Measurements from ENCODE around the gene PTPRD.

Gene PTPRD

DNA sequence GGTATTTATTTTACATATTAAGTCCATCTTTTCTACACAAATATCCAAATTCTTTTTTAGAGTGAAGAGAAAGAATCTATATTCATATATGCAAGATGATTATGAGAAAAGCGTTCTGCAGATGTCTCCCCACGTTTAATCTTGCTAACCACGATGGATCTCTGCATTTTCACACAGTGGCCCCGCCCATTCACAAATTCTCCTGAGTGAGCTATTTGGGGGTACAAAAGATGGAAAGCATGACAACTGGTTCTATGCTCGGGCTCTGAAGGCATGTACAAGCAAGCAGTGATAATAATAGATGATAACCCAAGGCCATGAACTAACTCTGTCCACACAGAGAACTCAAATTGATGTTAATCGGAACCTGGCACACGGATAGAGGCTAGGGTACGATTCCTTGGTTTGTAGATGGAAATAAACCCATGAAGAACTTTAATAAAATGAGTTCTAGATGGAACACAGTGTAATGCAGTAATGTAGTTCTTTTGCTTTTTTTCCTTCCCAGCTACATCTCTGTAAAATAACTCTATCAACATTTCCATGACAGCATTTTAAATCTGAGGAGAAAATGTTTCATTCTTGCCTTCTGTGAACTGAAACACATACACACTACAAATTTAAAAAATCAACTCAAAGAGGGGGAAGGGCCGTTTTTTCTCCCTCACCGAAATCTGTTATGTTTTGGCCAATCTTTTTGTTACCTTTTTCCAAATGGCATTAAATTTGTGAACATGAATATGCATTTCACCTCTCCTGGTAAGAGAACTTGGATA is 1961.5 kb downstream of the PTPRD start:
- no peak for DNase-seq

DNA sequence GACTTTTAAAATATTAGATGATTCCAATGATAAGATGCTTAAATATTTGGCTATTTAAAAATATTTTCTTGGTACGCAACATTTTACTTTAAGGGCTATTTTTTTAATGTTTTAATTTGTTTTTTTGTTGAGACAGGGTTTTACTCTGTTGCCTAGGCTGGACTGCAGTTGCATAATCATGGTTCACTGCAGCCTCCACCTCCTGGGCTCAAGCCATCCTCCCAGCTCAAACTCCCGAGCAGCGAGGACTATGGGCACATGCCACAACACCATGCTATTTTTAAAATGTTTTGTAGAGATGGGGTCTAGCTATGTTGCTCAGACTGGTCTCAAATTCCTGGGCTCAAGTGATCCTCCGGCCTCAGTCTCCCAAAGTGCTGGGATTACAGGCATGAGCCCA is 1963.0 kb downstream of the PTPRD start:
- no peak for DNase-seq

DNA sequence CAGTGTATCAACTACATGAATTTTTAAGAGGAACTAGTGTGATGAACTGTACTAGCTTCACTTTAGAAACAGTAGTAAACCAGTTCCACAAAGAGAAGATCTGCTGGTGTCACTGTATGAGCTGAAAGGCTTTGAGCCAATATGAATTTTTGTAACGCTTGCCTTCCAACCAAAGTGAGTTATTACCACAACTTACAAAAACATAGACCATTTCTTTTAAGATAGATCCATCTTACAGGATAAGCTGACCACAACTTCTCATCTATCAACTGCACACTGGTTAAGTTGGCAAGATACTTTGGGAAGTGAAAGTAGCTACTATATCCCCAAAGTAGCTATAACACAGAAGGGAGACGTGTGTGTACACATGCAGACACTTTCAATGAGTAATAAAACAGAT is 1963.6 kb downstream of the PTPRD start:
- DNase-seq: no peak

DNA sequence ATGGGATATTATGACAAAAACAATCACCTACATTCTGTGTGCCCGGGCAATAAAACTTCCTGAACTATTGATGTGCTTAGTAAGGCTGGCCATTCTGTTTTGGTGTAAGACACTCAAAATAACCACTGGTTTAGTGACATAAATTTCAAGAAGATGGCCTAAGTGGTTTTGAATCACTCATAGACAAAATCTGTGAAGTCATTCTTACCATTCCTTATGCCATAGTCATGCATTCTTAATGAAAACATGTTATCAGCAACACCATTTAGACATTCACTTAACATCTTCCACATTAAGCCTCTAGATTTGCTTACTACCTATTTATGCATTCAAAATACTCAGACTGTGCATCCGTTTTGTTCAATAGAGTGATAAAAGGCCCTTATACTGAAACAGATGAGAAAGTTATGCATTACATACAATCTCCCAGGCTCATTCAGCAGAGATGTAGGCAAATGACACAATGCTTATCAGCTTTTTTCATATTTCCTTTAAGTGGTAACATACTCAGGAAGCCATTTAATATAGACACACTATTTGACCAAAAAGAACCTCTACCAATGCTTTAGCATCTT is 1964.4 kb downstream of the PTPRD start:
- DNase-seq: no peak

DNA sequence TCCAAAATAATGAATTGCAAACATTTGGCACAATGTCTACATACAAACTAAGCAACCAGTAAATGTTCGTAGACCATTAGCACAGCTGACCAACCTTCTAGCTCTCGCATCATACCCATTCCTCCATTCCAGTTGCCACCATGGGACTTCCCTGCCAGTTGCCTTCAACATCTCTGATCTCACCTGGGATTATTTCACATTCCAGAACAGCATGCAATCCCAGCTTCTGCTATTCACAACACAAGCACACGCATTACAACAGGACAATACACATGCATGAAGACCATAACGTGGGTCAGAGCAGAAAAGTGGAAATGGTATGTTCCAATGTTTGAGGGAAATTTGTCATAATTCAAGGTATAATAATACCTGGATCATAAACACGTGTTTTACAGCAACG is 1965.0 kb downstream of the PTPRD start:
- no peak for DNase-seq

DNA sequence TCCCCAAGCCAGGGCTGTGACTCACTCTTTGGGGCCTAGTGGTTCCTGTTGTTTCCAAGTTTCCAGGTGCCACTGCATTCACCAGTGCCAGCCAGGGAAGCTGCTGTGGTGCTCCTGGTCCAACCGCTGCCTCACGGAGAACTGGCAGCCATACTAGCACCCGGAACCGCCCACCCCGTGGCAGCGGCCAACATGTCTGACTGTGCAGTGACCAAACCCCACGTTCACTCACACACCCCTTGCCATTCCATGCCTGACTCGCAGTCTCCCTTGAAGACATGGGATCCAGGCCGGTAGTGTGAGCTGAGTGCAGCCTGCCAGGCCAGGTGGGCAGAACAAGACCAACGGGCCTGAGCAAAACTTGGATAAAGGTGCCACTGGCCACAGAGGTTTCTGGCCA is 1968.2 kb downstream of the PTPRD start:
- DNase-seq: no peak

DNA sequence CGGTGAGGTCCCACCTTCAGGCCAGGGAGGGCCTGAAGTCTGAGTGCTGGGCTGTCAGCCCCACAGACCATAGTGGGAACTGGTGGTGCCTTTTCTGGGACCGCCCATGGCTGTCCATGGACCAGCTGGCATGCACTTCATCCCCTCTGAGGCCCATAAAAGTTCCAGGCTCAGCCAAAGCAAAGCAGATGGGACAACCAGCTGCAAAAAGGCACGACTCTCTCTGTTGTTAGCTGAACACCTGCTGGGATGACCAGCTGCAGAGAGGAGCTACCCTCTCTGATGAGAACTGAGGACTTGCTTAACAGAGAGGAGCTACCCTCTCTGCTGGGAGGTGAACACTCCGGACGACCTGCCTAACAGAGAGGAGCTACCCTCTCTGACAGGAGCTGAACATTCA is 1968.9 kb downstream of the PTPRD start:
- no peak for DNase-seq

DNA sequence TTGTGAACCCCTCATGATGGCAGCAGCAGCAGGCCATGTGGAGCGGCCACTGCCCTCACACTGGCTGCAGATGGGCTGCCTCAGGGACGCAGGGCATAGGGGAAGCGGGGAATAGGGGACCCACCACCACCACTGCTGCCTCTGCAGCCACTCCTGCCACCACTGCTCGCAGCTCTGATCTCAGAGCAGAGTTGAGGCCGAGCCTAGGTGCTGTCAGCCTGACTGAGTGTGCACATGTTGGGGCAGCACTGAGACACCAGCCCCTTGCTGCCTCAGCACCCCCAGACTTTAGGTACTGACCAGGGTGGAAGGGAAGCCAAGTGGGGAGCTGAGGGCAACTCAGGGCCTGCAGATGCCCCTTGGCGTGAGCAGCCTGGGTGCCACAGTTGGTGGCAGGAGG is 1969.3 kb downstream of the PTPRD start:
- DNase-seq: no peak

DNA sequence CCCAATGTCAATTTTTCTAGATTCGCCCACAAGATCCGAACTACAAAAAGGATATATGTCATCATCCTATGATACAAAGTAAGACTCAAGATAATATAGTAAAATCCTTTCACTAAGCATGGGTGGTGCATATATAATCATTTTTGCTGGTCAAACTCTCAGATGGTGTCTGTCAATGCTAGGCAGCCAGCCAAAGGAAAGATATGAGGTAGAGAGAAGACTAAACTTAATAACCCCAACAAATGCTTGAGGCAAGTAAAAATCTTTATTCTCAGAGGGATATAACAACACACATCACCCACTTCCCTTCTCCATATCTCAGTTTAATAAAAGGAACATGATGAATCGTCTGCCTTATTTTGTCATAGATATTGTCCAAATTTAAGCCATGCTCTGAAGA is 1972.0 kb downstream of the PTPRD start:
- no peak for DNase-seq

DNA sequence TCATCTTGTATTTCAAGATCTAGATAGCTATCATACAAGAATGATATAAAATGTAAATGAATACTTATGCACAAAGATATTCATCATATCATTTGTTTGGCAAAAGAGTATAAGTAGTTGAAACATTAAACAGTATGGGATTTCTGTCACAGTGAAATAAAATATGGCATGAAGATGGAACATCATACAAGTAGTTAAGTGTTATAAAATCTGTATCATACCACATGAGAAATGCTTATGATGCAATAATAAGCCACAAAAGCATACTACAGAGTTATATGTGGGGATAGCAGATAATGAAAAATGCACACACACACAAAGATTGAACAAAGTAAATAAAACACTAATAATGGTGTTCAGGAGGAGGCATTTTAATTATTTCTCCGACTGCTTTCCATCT is 1975.2 kb downstream of the PTPRD start:
- no peak for DNase-seq

DNA sequence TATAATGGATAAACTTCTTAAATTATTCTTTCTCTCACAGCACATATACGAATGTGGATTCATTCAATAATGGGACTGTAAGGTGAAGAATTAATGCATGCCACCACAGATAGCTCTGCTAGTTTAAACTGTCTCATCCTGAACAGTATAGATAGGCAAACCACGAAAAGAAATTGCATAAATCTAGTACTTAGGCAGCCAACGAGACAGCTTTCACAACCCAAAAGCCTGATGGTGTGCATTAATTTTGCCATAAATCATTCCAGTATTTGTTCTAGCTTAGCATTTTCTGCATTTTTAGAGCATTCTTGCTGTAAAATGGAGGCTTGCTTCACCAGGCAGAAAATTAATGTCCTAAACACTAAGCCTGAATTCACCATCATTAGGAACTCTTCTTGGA is 1979.0 kb downstream of the PTPRD start:
- DNase-seq: no peak

DNA sequence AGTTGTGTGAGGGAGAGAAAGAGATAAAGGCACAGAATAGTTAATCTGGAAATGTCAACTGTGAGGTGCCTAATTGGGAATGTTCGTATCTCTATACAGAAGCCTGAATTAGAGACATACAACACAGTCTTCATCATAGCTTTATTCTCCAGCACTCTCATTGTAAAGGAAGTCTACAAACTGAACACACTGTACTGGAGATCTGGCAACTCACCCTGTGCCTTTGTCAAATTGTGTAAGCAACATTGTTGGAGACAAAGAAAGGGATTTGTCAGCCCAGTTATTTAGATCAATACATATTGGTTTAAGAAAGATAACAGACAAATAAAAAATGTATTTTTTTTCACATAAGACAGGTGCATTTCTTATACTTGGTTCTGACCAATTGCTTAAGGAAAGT is 1980.3 kb downstream of the PTPRD start:
- no peak for DNase-seq

DNA sequence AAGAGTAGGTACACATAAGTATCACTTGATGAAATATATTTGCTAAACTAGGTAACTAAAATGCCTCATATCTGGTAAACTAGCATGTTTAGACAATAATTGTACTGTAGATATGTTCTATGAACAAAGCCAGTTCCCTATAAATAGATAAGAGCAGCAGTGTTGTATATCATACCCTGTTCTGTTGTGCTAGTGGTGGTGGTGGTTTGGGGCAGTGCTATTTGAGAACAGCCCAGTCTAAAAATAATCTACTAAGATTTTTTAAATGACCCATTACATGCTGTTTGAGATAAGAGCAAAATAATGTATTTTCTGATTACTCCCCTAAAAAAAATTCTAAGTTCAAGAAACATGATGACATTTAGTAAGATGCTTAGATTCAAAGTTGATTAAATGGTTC is 1984.0 kb downstream of the PTPRD start:
- DNase-seq: no peak

DNA sequence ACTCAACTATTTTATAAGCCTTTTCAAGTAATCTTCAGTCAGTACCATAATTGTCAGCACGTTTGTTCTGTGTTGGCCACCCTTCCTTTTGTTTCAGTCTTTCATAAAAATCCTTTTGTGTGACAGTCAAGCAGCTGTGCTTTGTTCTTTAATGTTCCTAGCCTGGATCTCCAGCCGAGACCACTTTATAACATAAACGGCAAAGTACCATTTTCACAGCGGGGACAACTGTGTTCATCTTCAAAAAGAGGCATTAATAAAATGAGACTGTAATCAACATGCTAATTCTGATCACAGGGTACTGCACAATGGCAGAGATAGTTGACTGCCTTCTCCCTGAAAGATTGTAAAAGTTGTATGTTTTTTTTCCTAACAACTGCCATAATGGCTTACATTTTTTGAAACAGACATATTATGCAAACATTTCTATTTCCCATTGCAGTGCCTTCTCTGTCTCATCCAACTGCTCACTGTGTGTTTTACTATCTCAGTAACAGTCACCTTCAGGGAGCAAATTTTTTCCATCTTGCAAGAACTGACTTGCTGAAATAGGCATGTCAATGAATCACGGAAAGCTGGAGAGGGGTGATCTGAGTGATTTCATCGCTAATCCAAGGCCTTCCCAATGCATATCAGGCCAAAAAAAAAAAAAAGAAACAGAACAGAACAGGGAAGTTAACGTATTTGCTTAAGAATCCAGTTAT is 1984.7 kb downstream of the PTPRD start:
- no peak for DNase-seq

DNA sequence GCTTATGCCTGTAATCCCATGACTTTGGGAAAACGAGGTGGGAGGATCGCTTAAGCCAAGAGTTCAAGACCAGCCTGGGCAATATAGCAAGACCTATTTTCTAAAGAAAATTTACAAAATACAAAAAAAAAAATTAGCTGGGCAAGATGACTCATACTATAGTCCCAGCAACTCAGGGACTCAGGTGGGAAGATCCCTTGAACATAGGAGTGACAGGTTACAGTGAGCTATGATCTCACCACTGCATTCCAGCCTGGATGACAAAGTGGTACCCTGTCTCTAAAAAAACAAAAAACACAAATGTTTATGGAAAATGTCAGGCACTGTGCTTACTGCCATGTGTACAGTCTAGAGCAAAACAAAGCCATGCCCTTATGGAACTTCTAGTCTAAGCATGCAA is 1989.9 kb downstream of the PTPRD start:
- no peak for DNase-seq

DNA sequence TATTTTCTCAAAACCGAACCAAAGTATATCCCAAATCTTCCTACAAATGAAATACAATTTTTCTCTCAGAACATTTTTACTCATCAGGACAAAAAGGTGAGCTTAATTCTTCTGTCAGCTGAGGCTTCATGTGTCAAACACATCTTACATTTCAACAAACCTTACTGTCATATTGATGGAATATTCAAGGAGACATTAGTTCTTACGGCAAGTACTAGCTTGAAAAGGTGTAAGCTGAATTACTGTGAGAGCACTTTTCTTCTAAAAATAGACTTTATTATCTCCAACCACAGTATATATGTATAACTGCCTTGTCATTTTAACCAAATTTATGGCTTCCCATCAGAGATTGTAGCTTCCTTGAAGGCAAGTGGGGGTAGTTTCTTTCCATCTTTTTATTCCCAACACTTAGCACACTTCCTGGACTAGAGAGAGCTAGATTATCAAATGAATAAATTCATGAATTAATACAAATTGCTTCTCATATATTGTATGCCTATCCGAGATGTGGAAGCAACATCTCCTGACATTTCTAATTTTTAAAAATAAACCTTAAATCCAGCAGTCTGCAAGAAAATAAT is 1990.5 kb downstream of the PTPRD start:
- DNase-seq: no peak

DNA sequence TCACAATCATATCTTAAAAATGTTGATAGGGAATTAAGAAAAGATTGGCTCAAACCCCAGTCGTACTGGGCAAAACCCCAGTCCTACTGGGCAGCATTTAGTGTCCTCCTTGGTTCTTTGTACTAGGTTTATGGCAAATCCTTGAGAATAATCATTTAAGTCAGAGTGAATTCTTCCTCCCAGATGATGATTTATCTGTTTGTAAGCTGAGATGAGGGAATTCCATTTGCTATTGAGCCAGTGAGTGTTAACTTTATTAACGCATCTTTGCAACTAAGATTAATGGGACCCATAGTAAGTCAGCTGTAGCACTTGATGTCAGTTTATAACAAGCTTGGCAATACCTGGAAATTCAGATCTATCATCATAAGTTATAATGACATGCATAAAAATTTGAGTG is 1991.4 kb downstream of the PTPRD start:
- no peak for DNase-seq

DNA sequence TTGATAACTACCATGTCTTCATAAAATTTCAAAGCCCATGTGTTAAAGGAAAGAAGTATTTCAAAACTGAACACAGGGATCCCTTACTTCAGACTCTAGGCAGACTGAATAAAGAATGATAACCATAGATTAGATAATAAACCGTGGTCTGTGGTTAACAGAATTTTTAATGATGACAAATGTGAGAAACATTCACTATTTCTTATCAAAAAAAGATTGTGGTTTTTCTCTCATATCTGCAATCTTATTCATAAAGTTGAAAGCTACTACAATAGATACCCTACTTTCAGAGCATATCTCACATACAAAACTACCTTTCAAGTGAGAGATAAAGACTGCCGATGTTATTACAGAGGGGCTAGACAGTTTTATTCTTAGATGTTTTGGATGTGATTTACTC is 1996.4 kb downstream of the PTPRD start:
- no peak for DNase-seq

DNA sequence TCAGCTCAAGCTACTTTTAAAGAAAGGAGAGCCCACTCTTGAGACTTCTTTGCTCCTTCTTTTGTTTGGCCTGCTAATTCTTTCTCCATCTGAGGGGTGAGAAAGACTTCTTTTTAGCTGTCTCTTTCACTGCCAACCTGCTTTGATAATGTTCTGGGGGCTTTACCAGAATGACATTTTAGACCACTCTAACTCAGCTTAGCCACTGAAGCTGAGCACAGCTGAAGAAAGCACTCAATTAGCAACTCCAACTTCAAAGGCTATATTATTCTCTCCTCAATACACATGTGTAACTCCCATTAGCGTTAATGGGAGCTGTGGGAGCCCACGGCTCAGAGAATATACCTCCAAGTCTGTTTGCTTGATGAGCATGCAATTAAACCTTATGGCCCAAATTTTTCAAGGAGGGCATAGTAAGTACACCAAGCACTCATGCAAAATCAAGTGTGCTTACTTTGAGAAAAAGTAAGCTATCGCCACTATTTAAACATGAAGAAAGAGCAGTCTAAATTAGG is 1997.8 kb downstream of the PTPRD start:
- no peak for DNase-seq

DNA sequence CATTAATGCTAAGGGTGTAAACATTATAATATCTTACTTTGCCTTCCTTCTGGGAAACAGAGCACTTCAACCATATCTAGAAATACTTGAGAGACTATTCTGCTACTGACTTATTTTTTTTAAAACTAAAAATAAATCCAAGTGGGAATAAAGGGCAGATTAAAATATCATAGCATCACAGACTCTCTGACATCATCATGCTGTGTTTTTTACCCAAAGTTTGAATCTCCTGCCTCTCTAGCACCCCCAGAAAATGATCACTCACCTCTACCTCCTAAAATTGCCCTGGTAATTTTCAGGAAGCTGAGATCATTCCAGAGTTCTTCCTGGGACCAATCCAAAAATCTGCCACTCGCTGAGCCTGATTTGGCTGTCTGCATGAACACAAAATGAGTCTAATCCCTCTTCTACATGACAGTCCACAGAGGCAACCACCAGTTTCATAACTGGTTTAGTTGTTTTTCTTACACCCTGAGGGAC is 1999.4 kb downstream of the PTPRD start:
- no peak for DNase-seq

DNA sequence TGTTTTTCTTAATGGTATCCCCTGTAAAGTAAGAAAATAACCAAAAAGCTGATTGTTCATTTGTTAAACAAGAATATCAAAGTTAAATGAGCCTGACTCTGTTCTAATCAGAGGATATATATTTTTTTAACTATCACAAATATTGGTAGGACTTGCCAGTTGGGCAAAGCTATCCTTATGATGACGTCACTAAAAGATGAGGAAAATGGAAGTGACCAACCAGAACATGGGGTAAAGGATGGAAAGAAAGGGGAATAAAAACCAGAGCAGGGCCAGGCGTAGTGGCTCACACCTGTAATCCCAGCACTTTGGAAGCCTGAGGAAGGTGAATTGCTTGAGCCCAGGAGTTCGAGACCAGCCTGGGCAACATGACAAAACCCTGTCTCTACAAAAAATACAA is 2001.6 kb downstream of the PTPRD start:
- DNase-seq: no peak

DNA sequence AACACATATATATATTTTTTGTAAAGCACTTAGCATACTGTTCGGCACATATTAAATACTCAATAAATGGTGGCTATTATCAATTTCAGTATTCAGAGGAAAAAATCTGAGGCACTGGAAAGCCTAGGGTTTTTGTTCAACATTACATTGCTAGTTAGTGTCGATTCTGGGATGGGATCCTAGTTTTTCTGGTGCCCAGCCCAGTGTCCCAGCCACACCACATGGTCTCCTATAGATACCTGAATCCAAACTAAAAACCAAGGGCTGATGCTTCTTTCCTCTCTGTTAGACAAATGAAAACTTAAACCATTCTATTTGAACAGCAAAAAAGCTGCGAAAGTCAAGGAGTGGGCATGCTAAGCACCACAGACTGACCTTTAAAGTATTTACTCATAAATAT is 2002.5 kb downstream of the PTPRD start:
- DNase-seq: no peak

DNA sequence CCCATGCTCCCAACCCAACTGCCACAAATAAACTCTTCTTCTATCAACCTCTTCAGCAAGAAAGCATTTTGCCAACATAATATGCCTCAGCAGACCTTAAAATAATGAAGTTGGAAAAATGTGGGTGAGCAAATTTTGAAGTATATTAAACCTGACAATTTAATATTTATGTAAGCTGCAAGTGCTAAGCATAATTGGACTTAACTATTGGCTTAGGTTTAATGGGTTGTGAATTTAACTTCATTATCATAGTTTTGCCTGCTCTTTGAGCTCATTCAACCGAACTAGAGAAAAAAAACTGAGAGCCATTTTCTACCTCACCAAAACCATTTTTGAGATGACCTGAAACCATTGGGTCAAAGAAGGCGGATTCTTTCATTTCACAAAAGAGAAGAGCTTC is 2007.7 kb downstream of the PTPRD start:
- DNase-seq: no peak

DNA sequence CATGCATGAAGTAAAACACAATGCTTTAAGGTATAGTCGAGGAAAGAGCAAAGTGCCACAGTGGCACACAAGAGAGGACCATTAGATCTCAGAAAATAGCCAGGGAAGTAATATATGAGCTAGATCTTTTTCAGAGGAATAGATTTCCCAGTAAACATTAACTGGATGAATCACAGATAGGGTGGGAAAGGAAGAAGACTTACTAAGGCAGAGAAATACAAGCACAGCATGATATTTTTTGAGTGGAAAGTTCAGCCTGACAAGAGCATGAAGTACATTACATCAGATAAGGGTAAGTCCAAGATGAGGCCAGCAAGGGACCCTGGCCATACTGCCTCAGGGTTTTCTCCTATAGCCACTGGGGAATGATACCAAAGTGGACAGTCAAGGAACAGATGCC is 2008.6 kb downstream of the PTPRD start:
- no peak for DNase-seq
